Caco-2 (cell line): ENCODE data around the gene GPR143. TPM values are rescaled to one million over a fixed set of nuclear protein-coding genes. Genes with fewer than 3 reads are reported as not detected.

Source experiments
- BruUV-seq: library from RNA; stranded (reverse); fragments of 400-500 nt; replicated peaks from 2 replicates; lab custom pipeline; 2021; lab: Mats Ljungman, UMichigan
- CTCF ChIA-PET: fragments of 300-600 bp; sonication (Branson Sonifier 250); formaldehyde crosslinking; loops from one replicate; lab custom pipeline; 2022; ENCODE audit warnings: antibody characterized with exemption; lab: Charles Lee
- POLR2A ChIA-PET: fragments of 300-600 bp; sonication (Branson Sonifier 250); formaldehyde crosslinking; loops from one replicate; lab custom pipeline; 2022; ENCODE audit warnings: antibody characterized with exemption; lab: Charles Lee
- DNase-seq, 2 experiments: peaks; one replicate each; pipeline versions ENCODE4 v3.0.0 to v3.0.0-alpha.2; 2020 to 2022
- H3K27me3 ChIP-seq: replicated peaks from 2 replicates; pipeline ENCODE4 v1.6.0; 2011; ENCODE audit warnings: low read length; ENCODE audit not compliant: control insufficient read depth, insufficient read depth
- H3K36me3 ChIP-seq: 2 replicates; pipeline ENCODE4 v1.5.1; 2011; ENCODE audit warnings: low read length; ENCODE audit not compliant: control insufficient read depth, insufficient read depth
- H3K4me1 ChIP-seq: fragments of 250-450 bp; sonication (Bioruptor Pico); 2 replicates; pipeline ENCODE4 v1.5.1; 2020; ENCODE audit warnings: mild to moderate bottlenecking
- H3K4me3 ChIP-seq: 2 replicates; pipeline ENCODE4 v1.5.1; 2011; ENCODE audit warnings: low read depth, mild to moderate bottlenecking, control low read depth, low read length
- H3K9me3 ChIP-seq: fragments of 250-450 bp; sonication (Bioruptor Pico); 2 replicates; pipeline ENCODE4 v1.5.1; 2020; ENCODE audit warnings: mild to moderate bottlenecking, moderate library complexity
- H3K27ac Mint-ChIP-seq: one replicate; pipeline ENCODE4 v1.8.0; 2022; ENCODE audit warnings: mixed read lengths; ENCODE audit not compliant: unreplicated experiment
- H3K27me3 Mint-ChIP-seq: one replicate; pipeline ENCODE4 v1.8.0; 2022; ENCODE audit warnings: mixed read lengths; ENCODE audit not compliant: insufficient read depth, unreplicated experiment
- H3K36me3 Mint-ChIP-seq: one replicate; pipeline ENCODE4 v1.8.0; 2022; ENCODE audit warnings: mild to moderate bottlenecking, mixed read lengths; ENCODE audit not compliant: insufficient read depth, unreplicated experiment
- H3K4me1 Mint-ChIP-seq: one replicate; pipeline ENCODE4 v1.8.0; 2022; ENCODE audit warnings: low read depth, mixed read lengths; ENCODE audit not compliant: unreplicated experiment
- H3K4me3 Mint-ChIP-seq: one replicate; pipeline ENCODE4 v1.8.0; 2022; ENCODE audit warnings: mild to moderate bottlenecking, moderate library complexity, mixed read lengths; ENCODE audit not compliant: unreplicated experiment
- H3K9me3 Mint-ChIP-seq: one replicate; pipeline ENCODE4 v1.8.0; 2022; ENCODE audit warnings: mixed read lengths; ENCODE audit not compliant: unreplicated experiment
- intact Hi-C: fragments of 100-400 bp; cut with micrococcal nuclease; formaldehyde crosslinking; loops from one replicate; pipeline ENCODE4 v1.10.0; 2022; ENCODE audit not compliant: unreplicated experiment
- total RNA-seq: library from RNA; stranded (reverse); gene quantifications from 2 replicates; pipeline ENCODE4 v1.2.3, GENCODE V29; 2022
- TF ChIP-seq, protein P1 (sequence below), 2 experiments: fragments of 200-600 bp in 1 of 2; IDR thresholded peaks; 1 replicate in 1 of 2; 2 replicates in 1 of 2; pipeline versions ENCODE4 v1.5.1 to v1.8.0; 2011 to 2022; ENCODE audit warnings: antibody characterized with exemption in 1 of 2, control low read depth in 1 of 2, inconsistent platforms in 1 of 2, low read depth in 1 of 2, low read length in 1 of 2, mild to moderate bottlenecking in 1 of 2, moderate library complexity in 1 of 2; ENCODE audit not compliant: insufficient read depth in 1 of 2, severe bottlenecking in 1 of 2, unreplicated experiment in 1 of 2

GPR143 gene
- total RNA-seq, 1 experiment from 2014 or later: 8.0 TPM

DNA sequence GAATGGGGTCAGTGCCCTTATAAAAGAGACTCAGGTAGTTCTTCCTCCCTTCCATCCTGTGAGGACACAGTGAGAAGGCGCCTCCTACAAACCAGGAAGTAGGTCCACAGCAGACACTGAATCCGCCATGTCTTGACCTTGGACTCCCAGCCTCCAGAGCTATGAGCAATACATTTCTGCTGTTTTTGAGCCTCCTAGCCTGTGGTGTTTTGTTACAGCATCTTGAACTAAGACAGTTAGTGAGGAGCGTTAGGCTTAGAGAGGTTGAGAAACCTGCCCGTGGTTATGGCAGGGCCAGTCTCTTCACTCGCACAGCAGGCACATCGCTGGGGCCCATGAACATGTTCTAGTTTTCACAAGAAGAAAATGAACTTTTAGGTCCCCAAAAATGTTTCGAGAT lies 40.3 kb upstream of the GPR143 start:
- H3K36me3 Mint-ChIP-seq: peaks cover 4% of the 10 kb centered on the region
- H3K4me3 Mint-ChIP-seq: no peak overlapping the region
- H3K27ac Mint-ChIP-seq: no peak overlapping the region
- Histone ChIP-seq H3K4me1 (no peaks in the 10 kb centered on the region), H3K27me3 (no peaks in the 10 kb centered on the region), H3K36me3 (no peaks in the 10 kb centered on the region), H3K9me3 (no peaks in the 10 kb centered on the region), H3K4me3 (no peak overlapping the region)
- H3K4me1 Mint-ChIP-seq: no peaks in the 10 kb centered on the region
- TF ChIP-seq, protein P1, sequence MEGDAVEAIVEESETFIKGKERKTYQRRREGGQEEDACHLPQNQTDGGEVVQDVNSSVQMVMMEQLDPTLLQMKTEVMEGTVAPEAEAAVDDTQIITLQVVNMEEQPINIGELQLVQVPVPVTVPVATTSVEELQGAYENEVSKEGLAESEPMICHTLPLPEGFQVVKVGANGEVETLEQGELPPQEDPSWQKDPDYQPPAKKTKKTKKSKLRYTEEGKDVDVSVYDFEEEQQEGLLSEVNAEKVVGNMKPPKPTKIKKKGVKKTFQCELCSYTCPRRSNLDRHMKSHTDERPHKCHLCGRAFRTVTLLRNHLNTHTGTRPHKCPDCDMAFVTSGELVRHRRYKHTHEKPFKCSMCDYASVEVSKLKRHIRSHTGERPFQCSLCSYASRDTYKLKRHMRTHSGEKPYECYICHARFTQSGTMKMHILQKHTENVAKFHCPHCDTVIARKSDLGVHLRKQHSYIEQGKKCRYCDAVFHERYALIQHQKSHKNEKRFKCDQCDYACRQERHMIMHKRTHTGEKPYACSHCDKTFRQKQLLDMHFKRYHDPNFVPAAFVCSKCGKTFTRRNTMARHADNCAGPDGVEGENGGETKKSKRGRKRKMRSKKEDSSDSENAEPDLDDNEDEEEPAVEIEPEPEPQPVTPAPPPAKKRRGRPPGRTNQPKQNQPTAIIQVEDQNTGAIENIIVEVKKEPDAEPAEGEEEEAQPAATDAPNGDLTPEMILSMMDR (IDR thresholded peaks at IDR 0.05; ENCODE audit: insufficient read depth in 1 of 2, low read depth in 1 of 2, low read length in 1 of 2, severe bottlenecking in 1 of 2, unreplicated experiment in 1 of 2): no peak
- ChIA-PET POLR2A (no interaction called here), CTCF (no interaction called here)
- BruUV-seq: no TSS peak
- intact Hi-C loops: no loop called here
- no peak for DNase-seq
- no peaks in the 10 kb centered on the region for H3K27me3 Mint-ChIP-seq
- no peaks in the 10 kb centered on the region for H3K9me3 Mint-ChIP-seq

DNA sequence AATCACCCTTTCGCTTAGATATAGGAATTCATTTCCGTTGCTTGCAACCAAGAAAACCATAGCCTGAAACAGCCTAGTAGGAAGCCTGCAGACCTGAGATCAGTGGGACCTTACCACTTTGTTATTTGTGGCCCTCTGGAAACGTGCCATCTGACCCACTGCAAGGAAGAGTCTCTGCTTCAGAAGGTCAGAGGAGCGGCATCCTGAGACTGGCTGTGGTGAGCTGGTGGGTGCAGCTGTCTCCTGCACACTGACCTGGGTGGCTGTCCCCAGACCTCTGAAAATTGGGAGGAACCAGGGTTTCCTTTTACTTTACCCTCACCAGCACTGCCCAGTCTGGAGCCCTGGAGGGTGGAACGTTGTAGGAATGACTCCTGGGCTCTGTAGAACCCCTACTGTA lies 38.8 kb upstream of the GPR143 start:
- no peaks in the 10 kb centered on the region for H3K9me3 ChIP-seq
- no peaks in the 10 kb centered on the region for H3K27me3 ChIP-seq
- intact Hi-C loops: no loop called here
- no peaks in the 10 kb centered on the region for H3K36me3 ChIP-seq
- H3K4me3 ChIP-seq: no peak overlapping the region
- TF ChIP-seq, protein P1 (IDR thresholded peaks at IDR 0.05; ENCODE audit: insufficient read depth in 1 of 2, low read depth in 1 of 2, low read length in 1 of 2, severe bottlenecking in 1 of 2, unreplicated experiment in 1 of 2): no peak
- no peak for DNase-seq
- CTCF ChIA-PET: no interaction called here
- Mint-ChIP-seq H3K36me3 (peaks cover 7% of the 10 kb centered on the region), H3K9me3 (peaks cover 7% of the 10 kb centered on the region), H3K4me1 (no peaks in the 10 kb centered on the region), H3K4me3 (no peak overlapping the region), H3K27ac (no peak overlapping the region), H3K27me3 (no peaks in the 10 kb centered on the region)
- no peaks in the 10 kb centered on the region for H3K4me1 ChIP-seq
- BruUV-seq: no TSS peak
- POLR2A ChIA-PET: no interaction called here

DNA sequence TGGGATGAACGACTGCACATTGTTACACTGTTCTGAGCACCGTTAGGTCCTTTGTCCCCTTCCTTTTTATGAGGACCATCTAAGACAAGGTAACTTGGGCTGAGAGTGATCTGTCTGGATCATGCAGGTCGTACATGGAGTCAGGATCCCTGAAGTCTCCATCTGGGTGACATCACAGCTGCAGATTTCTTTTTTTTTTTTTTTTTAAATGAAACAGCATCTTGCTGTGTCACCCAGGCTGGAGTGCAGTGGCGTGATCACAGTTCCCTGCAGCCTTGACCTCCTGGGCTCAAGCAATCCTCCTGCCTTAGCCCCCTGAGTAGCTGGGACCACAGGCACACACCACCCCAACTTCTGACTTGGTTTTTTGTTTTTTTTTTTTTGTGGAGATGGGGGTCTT lies 37.1 kb upstream of the GPR143 start:
- Mint-ChIP-seq H3K36me3 (peaks cover 7% of the 10 kb centered on the region), H3K27me3 (no peaks in the 10 kb centered on the region), H3K9me3 (peaks cover 8% of the 10 kb centered on the region), H3K27ac (no peak overlapping the region), H3K4me3 (no peak overlapping the region), H3K4me1 (no peaks in the 10 kb centered on the region)
- H3K9me3 ChIP-seq: no peaks in the 10 kb centered on the region
- no peaks in the 10 kb centered on the region for H3K27me3 ChIP-seq
- POLR2A ChIA-PET: no interaction called here
- CTCF ChIA-PET: no interaction called here
- no peaks in the 10 kb centered on the region for H3K36me3 ChIP-seq
- TF ChIP-seq, protein P1 (IDR thresholded peaks at IDR 0.05; ENCODE audit: insufficient read depth in 1 of 2, low read depth in 1 of 2, low read length in 1 of 2, severe bottlenecking in 1 of 2, unreplicated experiment in 1 of 2): no peak
- intact Hi-C loops: no loop called here
- BruUV-seq: no TSS peak
- no peaks in the 10 kb centered on the region for H3K4me1 ChIP-seq
- no peak overlapping the region for H3K4me3 ChIP-seq
- no peak for DNase-seq
